ENCODE measurements around the gene CEPT1.

- TF ChIP-seq, protein P1, sequence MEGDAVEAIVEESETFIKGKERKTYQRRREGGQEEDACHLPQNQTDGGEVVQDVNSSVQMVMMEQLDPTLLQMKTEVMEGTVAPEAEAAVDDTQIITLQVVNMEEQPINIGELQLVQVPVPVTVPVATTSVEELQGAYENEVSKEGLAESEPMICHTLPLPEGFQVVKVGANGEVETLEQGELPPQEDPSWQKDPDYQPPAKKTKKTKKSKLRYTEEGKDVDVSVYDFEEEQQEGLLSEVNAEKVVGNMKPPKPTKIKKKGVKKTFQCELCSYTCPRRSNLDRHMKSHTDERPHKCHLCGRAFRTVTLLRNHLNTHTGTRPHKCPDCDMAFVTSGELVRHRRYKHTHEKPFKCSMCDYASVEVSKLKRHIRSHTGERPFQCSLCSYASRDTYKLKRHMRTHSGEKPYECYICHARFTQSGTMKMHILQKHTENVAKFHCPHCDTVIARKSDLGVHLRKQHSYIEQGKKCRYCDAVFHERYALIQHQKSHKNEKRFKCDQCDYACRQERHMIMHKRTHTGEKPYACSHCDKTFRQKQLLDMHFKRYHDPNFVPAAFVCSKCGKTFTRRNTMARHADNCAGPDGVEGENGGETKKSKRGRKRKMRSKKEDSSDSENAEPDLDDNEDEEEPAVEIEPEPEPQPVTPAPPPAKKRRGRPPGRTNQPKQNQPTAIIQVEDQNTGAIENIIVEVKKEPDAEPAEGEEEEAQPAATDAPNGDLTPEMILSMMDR (IDR thresholded peaks at IDR 0.05), result no peak
- TF ChIP-seq POLR2AphosphoS5 (IDR thresholded peaks at IDR 0.05) (no peak), EP300 (IDR thresholded peaks at IDR 0.05) (no peak), POLR2A (IDR thresholded peaks at IDR 0.05) (no peak)
Measured at GRCh38 chr1:111101854-111102642, 38.0 kb upstream of the CEPT1 start.
